IMR-90 (cell line): ENCODE measurements around the gene CBFA2T3. TPM values are rescaled to one million over a fixed set of nuclear protein-coding genes. Genes with fewer than 3 reads are reported as not detected.

Experiments used
- ATAC-seq: fragments of 200-7000 bp; cut with Tn5 transposase; 2 replicates; pipeline ENCODE4 v1.9.1; 2020; ENCODE audit warnings: low read depth, mild to moderate bottlenecking, moderate library complexity
- BruUV-seq: library from RNA; stranded (reverse); fragments of 400-500 nt; replicated peaks from 2 replicates; lab custom pipeline; 2021; lab: Mats Ljungman, UMichigan
- CTCF ChIA-PET: fragments of 300-600 bp; formaldehyde crosslinking; extraction: SDS; loops from one replicate; lab custom pipeline; 2021; ENCODE audit warnings: antibody characterized with exemption; lab: Yijun Ruan, JAX
- POLR2A ChIA-PET: fragments of 300-600 bp; sonication (Branson Sonifier 250); formaldehyde crosslinking; loops from one replicate; lab custom pipeline; 2022; ENCODE audit warnings: antibody characterized with exemption; ENCODE audit not compliant: unreplicated experiment; lab: Charles Lee
- DNase-seq: peaks from one replicate; pipeline ENCODE4 v3.0.0; 2013
- H2AFZ ChIP-seq: replicated peaks from 2 replicates; pipeline ENCODE3; 2013; ENCODE audit warnings: low read length, mild to moderate bottlenecking; ENCODE audit not compliant: poor library complexity
- H2AK5ac ChIP-seq: 2 replicates; pipeline ENCODE4 v1.6.1; 2013; ENCODE audit warnings: low read depth, low read length, inconsistent platforms
- H2AK9ac ChIP-seq: replicated peaks from 2 replicates; pipeline ENCODE3; 2013; ENCODE audit warnings: mild to moderate bottlenecking, low read depth, low read length, moderate library complexity; ENCODE audit not compliant: poor library complexity
- H2BK120ac ChIP-seq: 2 replicates; pipeline ENCODE4 v1.6.1; 2013; ENCODE audit warnings: low read depth, low read length, inconsistent platforms
- H2BK15ac ChIP-seq: 3 replicates; pipeline ENCODE4 v1.6.1; 2013; ENCODE audit warnings: low read depth, low read length, inconsistent platforms
- H2BK20ac ChIP-seq: 2 replicates; pipeline ENCODE4 v1.6.1; 2013; ENCODE audit warnings: low read depth, mild to moderate bottlenecking, inconsistent platforms, low read length, moderate library complexity
- H2BK5ac ChIP-seq: 2 replicates; pipeline ENCODE4 v1.6.1; 2013; ENCODE audit warnings: mild to moderate bottlenecking, low read depth, low read length, inconsistent platforms; ENCODE audit not compliant: poor library complexity, severe bottlenecking
- H3K14ac ChIP-seq: replicated peaks from 2 replicates; pipeline ENCODE4 v1.6.1; 2013; ENCODE audit warnings: low read depth, low read length, inconsistent platforms
- H3K18ac ChIP-seq: 2 replicates; pipeline ENCODE4 v1.6.1; 2013; ENCODE audit warnings: low read depth, low read length, control low read depth
- H3K23ac ChIP-seq: 2 replicates; pipeline ENCODE4 v1.6.1; 2013; ENCODE audit warnings: low read depth, low read length, inconsistent platforms
- H3K27ac ChIP-seq: 2 replicates; pipeline ENCODE4 v1.5.1; 2013; ENCODE audit warnings: mild to moderate bottlenecking, control low read depth, low read length; ENCODE audit not compliant: insufficient read depth
- H3K27me3 ChIP-seq: 2 replicates; pipeline ENCODE4 v1.6.1; 2013; ENCODE audit warnings: low read length; ENCODE audit not compliant: control insufficient read depth, insufficient read depth
- H3K36me3 ChIP-seq: 2 replicates; pipeline ENCODE4 v1.6.1; 2013; ENCODE audit warnings: low read length, mixed read lengths; ENCODE audit not compliant: control insufficient read depth, insufficient read depth
- H3K4ac ChIP-seq: 2 replicates; pipeline ENCODE4 v1.6.1; 2013; ENCODE audit warnings: low read depth, low read length, inconsistent platforms
- H3K4me1 ChIP-seq: 2 replicates; pipeline ENCODE4 v1.6.1; 2013; ENCODE audit warnings: low read length, mixed read lengths; ENCODE audit not compliant: control insufficient read depth, insufficient read depth
- H3K4me2 ChIP-seq: 2 replicates; pipeline ENCODE4 v1.6.1; 2013; ENCODE audit warnings: low read depth, mild to moderate bottlenecking, control low read depth, low read length, moderate library complexity
- H3K4me3 ChIP-seq: 2 replicates; pipeline ENCODE4 v1.5.1; 2013; ENCODE audit warnings: low read depth, mild to moderate bottlenecking, control low read depth, low read length, moderate library complexity; ENCODE audit not compliant: insufficient read depth
- H3K56ac ChIP-seq: 2 replicates; pipeline ENCODE4 v1.6.1; 2013; ENCODE audit warnings: low read length, inconsistent platforms; ENCODE audit not compliant: insufficient read depth; ENCODE audit errors: extremely low read depth
- H3K79me1 ChIP-seq, 2 experiments: 2 replicates each; pipeline ENCODE4 v1.6.1; 2013; ENCODE audit warnings: low read length in 2 of 2, inconsistent platforms in 1 of 2, low read depth in 1 of 2
- H3K9ac ChIP-seq: 2 replicates; pipeline ENCODE4 v1.6.1; 2013; ENCODE audit warnings: low read depth, low read length, control low read depth
- H3K9me1 ChIP-seq: 2 replicates; pipeline ENCODE4 v1.6.1; 2013; ENCODE audit warnings: low read length, inconsistent platforms; ENCODE audit not compliant: insufficient read depth
- H3K9me3 ChIP-seq: 2 replicates; pipeline ENCODE4 v1.6.1; 2013; ENCODE audit warnings: low read length; ENCODE audit not compliant: control insufficient read depth, insufficient read depth
- H4K20me1 ChIP-seq: 2 replicates; pipeline ENCODE4 v1.6.1; 2013; ENCODE audit warnings: low read length, inconsistent platforms; ENCODE audit not compliant: insufficient read depth
- H4K5ac ChIP-seq: 2 replicates; pipeline ENCODE4 v1.6.1; 2013; ENCODE audit warnings: mild to moderate bottlenecking, low read depth, low read length, control low read depth
- H4K8ac ChIP-seq, 2 experiments: 2 replicates each; pipeline ENCODE4 v1.6.1; 2013; ENCODE audit warnings: low read depth in 2 of 2, low read length in 2 of 2, control low read depth in 1 of 2, inconsistent platforms in 1 of 2
- H4K91ac ChIP-seq: 2 replicates; pipeline ENCODE4 v1.6.1; 2013; ENCODE audit warnings: low read depth, low read length, inconsistent platforms; ENCODE audit not compliant: insufficient read depth
- BHLHE40 ChIP-seq: fragments of 150-350 bp; IDR thresholded peaks from 2 replicates; pipeline ENCODE4 v1.6.1; 2016; ENCODE audit warnings: mild to moderate bottlenecking, low read depth, low read length
- CEBPB ChIP-seq: IDR thresholded peaks from 2 replicates; pipeline ENCODE4 v1.6.1; 2012; ENCODE audit warnings: low read depth, low read length, improper control_type of control experiment
- CTCF ChIP-seq: conservative IDR thresholded peaks from 2 replicates; pipeline ENCODE4 v1.5.1; 2012; ENCODE audit warnings: mild to moderate bottlenecking, low read depth, low read length, improper control_type of control experiment
- ELK1 ChIP-seq: fragments of 150-350 bp; IDR thresholded peaks from 2 replicates; pipeline ENCODE4 v1.6.1; 2016; ENCODE audit warnings: low read depth, mild to moderate bottlenecking, low read length, moderate library complexity, borderline replicate concordance
- FOS ChIP-seq: fragments of 150-350 bp; IDR thresholded peaks from 2 replicates; pipeline ENCODE4 v1.6.1; 2016; ENCODE audit warnings: low read depth, low read length
- MAFK ChIP-seq: IDR thresholded peaks from 2 replicates; pipeline ENCODE4 v1.6.1; 2012; ENCODE audit warnings: low read depth, low read length, improper control_type of control experiment
- MAZ ChIP-seq: IDR thresholded peaks from 2 replicates; pipeline ENCODE4 v1.6.1; 2012; ENCODE audit warnings: low read depth, mild to moderate bottlenecking, low read length, improper control_type of control experiment, moderate library complexity, borderline replicate concordance
- MXI1 ChIP-seq: IDR thresholded peaks from 2 replicates; pipeline ENCODE4 v1.6.1; 2012; ENCODE audit warnings: low read depth, mild to moderate bottlenecking, low read length, moderate library complexity, borderline replicate concordance
- NFE2L2 ChIP-seq: fragments of 150-350 bp; IDR thresholded peaks from 2 replicates; pipeline ENCODE4 v1.6.1; 2016; ENCODE audit warnings: low read depth, mild to moderate bottlenecking, low read length
- POLR2A ChIP-seq: IDR thresholded peaks from 2 replicates; pipeline ENCODE4 v1.6.1; 2012; ENCODE audit warnings: mild to moderate bottlenecking, low read depth, low read length
- RAD21 ChIP-seq: IDR thresholded peaks from 2 replicates; pipeline ENCODE4 v1.6.1; 2012; ENCODE audit warnings: low read length, improper control_type of control experiment
- RCOR1 ChIP-seq: IDR thresholded peaks from 2 replicates; pipeline ENCODE4 v1.6.1; 2012; ENCODE audit warnings: mild to moderate bottlenecking, low read length, improper control_type of control experiment; ENCODE audit not compliant: insufficient replicate concordance
- RFX5 ChIP-seq: IDR thresholded peaks from 2 replicates; pipeline ENCODE4 v1.8.0; 2012; ENCODE audit warnings: low read depth, mild to moderate bottlenecking, low read length, moderate library complexity
- USF2 ChIP-seq: fragments of 150-350 bp; IDR thresholded peaks from 2 replicates; pipeline ENCODE4 v1.6.1; 2017; ENCODE audit warnings: mild to moderate bottlenecking, antibody characterized with exemption, low read length, low read depth
- WGBS, 2 experiments: methylation state at CpG; one replicate each; pipeline versions ENCODE4 v1.1.5 to v1.1.7; 2013; ENCODE audit warnings: missing lambda C conversion rate in 2 of 2; ENCODE audit not compliant: insufficient read length in 1 of 2; ENCODE audit errors: extremely low coverage in 2 of 2; 5-methylcytosine and 5-hydroxymethylcytosine counted together
- dilution Hi-C: fragments of 300-500 bp; cut with HindIII; formaldehyde crosslinking; loops from one replicate; pipeline ENCODE4 v1.14.3; 2018; ENCODE audit warnings: low sequenced_read_pairs; ENCODE audit not compliant: unreplicated experiment
- in situ Hi-C: fragments of 300-500 bp; cut with MboI; formaldehyde crosslinking; loops from 3 replicates; pipeline ENCODE4 v1.14.3; 2019; ENCODE audit warnings: low sequenced_read_pairs, inconsistent platforms, mixed read lengths
- intact Hi-C: fragments of 100-400 bp; cut with micrococcal nuclease; formaldehyde crosslinking; loops from 2 replicates; pipeline ENCODE4 v1.10.0; 2022
- polyA plus RNA-seq, 3 experiments: library from polyadenylated mRNA; depleted of rRNA; stranded (reverse); fragments of >200 nt; gene quantifications; 2 replicates each; pipeline ENCODE4 v1.2.3, GENCODE V29; 2012; ENCODE audit warnings: low replicate concordance in 1 of 3
- total RNA-seq: library from RNA; depleted of rRNA; stranded (reverse); fragments of >200 nt; gene quantifications from 2 replicates; pipeline ENCODE4 v1.2.3, GENCODE V29; 2012

CBFA2T3 gene
- total and polyA plus RNA-seq, 2 of the 4 experiments (the other 2 are of a cell fraction) = not detected

GRCh38 chr16:88859381-88860091 lies 117.5 kb downstream of the CBFA2T3 start:
- no peak overlapping the region for H2BK5ac ChIP-seq
- no peak overlapping the region for H2BK15ac ChIP-seq
- no peak overlapping the region for H4K5ac ChIP-seq
- no peak overlapping the region for H3K23ac ChIP-seq
- no peak overlapping the region for H3K18ac ChIP-seq
- peaks cover 26% of the 10 kb centered on the region for H3K36me3 ChIP-seq
- H2AFZ ChIP-seq = no peak overlapping the region
- peaks cover 9% of the 10 kb centered on the region for H3K4me1 ChIP-seq
- peaks cover 12% of the 10 kb centered on the region for H4K20me1 ChIP-seq
- H3K56ac ChIP-seq = no peak overlapping the region
- H3K4ac ChIP-seq = no peak overlapping the region
- no peak overlapping the region for H3K4me3 ChIP-seq
- ATAC-seq = no peak
- H3K9me1 ChIP-seq = 0 out of 2 replicates have a peak, but pooled peaks cover 4% of the 10 kb centered on the region
- no peak overlapping the region for H2AK5ac ChIP-seq
- H3K9me3 ChIP-seq = no peaks in the 10 kb centered on the region
- no peaks in the 10 kb centered on the region for H3K27me3 ChIP-seq
- BruUV-seq = no TSS peak
- no peak overlapping the region for H2BK20ac ChIP-seq
- ChIA-PET CTCF (no interaction called here), POLR2A (no interaction called here)
- in situ Hi-C loops (no loop called here), intact Hi-C loops (loop anchor here (5.0 kb wide), 1 partner anchor 68 kb away; no protein-coding TSS in a partner anchor), dilution Hi-C loops (no loop called here)
- H4K91ac ChIP-seq = no peak overlapping the region
- WGBS, 2 experiments = 97% methylated on average over 5 of the region's 20 CpGs; no CpG with 5 or more reads in 1 of the 2 experiments
- no peak for DNase-seq
- no peak overlapping the region for H3K4me2 ChIP-seq
- H3K9ac ChIP-seq = no peak overlapping the region
- TF ChIP-seq CEBPB (no peak), USF2 (no peak), NFE2L2 (no peak), FOS (no peak), MAFK (no peak), MXI1 (no peak), RFX5 (no peak), ELK1 (no peak), RAD21 (no peak), RCOR1 (no peak), POLR2A (no peak), CTCF (no peak), MAZ (no peak), BHLHE40 (no peak)
- no peak overlapping the region for H2BK120ac ChIP-seq
- H3K14ac ChIP-seq = no peak overlapping the region
- H2AK9ac ChIP-seq = no peak overlapping the region
- H4K8ac ChIP-seq = no peak overlapping the region
- H3K27ac ChIP-seq = no peak overlapping the region
- peaks cover 6 to 38% of the 10 kb centered on the region in 2 experiments for H3K79me1 ChIP-seq
